Nucleus accumbens (tissue), 56 donors: Measurements from ENCODE around the gene POPDC3.
"Not testable (repeated sequence)": the region's sequence is repeated elsewhere in the genome, so short reads cannot be mapped to it uniquely, and the experiment has no call there.

ENCODE experiments used
- DNase-seq, 56 donors: peaks; one replicate each; lab custom pipeline; 2025; lab: John Stamatoyannopoulos, UW

Gene POPDC3, protein sequence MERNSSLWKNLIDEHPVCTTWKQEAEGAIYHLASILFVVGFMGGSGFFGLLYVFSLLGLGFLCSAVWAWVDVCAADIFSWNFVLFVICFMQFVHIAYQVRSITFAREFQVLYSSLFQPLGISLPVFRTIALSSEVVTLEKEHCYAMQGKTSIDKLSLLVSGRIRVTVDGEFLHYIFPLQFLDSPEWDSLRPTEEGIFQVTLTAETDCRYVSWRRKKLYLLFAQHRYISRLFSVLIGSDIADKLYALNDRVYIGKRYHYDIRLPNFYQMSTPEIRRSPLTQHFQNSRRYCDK

GRCh38 chr6:105179244-105180065 lies at the start of gene POPDC3:
Gene POPDC3 (minus strand): TSS chr6:105180014. CDS start chr6:105161909, 18,105 bp downstream.
- peak in 31 of 56 donors; percentile 3 to 61 (median 31) for DNase-seq

- no peak for DNase-seq
These were observed 47.5 kb upstream of the POPDC3 start for GRCh38 chr6:105227295-105227767.

DNA sequence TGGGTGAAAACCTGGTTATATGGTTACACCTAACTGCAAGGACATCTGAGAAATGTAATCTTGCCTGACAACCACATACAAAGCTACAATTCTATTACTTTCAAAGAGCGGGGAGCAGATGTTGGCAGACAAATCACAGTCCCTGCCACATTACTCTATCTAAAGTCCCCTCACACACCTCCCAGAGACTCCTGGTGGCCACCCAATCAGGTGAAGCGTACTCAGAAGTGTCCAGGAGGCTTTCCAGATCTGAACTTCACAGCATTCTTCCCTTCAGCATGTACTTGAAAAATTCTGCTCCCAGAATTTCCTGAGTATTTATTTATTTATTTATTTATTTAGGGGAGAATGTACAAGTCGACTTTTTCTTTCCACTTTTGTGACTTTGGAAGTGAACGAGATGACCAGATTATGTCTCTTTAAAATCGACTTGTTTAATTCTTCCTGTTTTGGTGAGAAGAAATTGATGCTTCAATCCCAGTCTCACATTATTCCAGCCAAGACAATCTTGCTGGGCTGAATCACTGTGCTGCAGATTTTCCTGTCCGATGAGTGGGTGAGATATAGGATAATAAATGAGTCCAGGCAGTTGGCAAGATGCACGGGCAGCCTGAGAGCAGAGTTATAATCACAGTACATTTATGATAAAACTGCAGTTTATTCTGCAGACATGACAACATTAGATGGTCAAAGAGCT lies 46.9 kb upstream of the POPDC3 start:
- DNase-seq = no peak

DNA sequence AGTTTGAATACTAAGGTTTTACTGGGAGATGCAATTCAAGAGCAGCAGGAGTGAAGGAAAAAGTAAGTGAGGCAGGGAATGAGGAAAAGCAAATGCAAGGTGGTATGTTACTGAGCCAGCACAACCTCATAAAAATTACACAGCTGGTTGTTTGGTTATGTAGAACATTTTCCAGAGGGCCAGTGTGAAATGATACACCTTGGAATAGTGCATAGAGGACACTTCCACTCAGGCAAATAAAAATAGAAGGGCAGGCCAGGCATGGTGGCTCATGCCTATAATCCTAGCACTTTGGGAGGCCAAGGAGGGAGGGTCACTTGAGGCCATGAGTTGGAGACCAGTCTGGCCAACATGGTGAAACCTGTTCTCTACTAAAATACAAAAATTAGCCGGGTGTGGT lies 43.4 kb upstream of the POPDC3 start:
- no peak for DNase-seq

- not testable (repeated sequence) for DNase-seq
These were observed 41.4 kb upstream of the POPDC3 start for GRCh38 chr6:105221219-105221618.

DNA sequence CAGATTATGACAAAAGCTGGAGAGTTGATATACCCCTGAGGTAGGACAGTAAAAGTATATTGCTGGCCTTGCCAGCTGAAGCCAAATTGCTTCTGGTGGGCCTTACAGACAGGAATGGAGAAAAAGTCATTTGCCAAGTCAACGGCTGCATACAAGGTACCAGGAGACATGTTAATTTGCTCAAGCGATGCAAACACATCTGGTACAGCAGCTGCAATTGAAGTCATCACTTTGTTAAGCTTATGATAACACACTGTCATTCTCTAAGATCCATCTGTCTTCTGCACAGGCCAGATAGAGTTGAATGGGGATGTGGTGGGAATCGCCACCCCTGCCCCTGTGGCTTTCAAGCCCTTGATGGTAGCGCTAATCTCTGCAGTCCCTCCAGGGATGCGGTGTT lies 40.4 kb upstream of the POPDC3 start:
- DNase-seq = no peak

DNA sequence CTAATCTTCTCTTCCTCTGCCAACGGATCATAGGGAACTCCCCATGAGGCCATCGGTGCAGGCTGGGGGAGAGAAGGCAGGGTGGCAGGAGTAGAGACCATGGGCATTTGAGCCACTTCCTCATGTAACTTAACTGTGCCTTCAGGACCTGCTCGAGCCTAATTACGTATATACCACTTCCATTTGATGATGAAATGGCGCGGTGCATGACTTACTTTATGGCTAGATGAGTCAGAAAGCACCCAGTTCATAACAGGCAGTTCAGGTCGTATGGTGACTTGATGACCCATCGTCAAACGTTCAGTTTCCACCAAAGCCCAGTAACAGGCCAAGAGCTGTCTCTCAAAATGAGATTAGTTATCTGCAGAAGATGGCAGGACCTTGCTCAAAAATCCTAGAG lies 39.4 kb upstream of the POPDC3 start:
- not testable (repeated sequence) for DNase-seq

GRCh38 chr6:105215506-105215905 lies 35.7 kb upstream of the POPDC3 start:
- DNase-seq = no peak

GRCh38 chr6:105214668-105215067 lies 34.9 kb upstream of the POPDC3 start:
- DNase-seq = no peak

GRCh38 chr6:105213272-105213671 lies 33.5 kb upstream of the POPDC3 start:
- no peak for DNase-seq

GRCh38 chr6:105212587-105212986 lies 32.8 kb upstream of the POPDC3 start:
- no peak for DNase-seq

DNA sequence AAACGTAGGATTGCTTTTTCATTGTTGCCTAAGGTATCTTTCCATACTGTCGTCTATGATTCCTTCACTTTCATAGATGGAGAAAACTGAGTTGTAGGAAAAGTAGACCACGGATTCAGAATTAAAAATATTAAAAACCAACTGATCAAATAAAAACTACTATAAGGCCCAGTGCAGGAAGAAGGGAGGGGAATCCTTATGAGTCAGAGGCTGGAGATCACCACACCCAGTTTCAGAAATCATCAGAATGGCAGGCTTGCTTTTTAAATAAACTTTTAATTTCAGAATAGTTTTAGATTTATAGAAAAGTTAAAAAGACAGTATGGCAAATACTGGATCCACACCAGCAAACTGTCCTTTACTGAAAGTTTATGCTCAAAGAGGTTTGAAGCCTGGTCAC lies 32.0 kb upstream of the POPDC3 start:
- no peak for DNase-seq

DNA sequence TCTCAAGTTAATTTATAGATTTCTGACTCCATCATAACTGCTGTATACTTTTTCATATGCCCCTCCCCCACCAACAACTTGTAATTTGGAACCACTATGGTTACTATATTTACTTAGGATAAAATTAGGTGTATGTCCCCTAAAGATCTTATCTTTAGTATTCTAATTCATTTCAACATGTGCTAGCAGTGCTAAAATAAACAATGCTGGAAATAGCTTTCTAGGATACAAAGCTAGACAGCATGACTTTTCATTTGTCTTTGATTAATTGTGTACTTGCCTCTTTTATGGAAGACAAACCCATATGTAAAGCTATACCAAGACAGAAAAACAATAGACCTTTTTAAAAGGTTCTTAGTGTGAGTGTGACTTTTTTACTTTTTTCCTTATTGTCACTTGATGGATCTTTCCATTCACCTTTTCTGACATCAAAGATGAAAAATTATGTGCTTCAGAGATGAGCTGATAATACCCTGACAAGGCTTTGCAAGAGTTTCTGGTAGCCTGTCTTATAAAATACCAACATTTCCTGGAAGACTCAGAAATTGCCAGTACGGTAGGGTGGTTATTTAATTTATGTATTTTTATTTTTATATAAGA lies 31.2 kb upstream of the POPDC3 start:
- DNase-seq = no peak

DNA sequence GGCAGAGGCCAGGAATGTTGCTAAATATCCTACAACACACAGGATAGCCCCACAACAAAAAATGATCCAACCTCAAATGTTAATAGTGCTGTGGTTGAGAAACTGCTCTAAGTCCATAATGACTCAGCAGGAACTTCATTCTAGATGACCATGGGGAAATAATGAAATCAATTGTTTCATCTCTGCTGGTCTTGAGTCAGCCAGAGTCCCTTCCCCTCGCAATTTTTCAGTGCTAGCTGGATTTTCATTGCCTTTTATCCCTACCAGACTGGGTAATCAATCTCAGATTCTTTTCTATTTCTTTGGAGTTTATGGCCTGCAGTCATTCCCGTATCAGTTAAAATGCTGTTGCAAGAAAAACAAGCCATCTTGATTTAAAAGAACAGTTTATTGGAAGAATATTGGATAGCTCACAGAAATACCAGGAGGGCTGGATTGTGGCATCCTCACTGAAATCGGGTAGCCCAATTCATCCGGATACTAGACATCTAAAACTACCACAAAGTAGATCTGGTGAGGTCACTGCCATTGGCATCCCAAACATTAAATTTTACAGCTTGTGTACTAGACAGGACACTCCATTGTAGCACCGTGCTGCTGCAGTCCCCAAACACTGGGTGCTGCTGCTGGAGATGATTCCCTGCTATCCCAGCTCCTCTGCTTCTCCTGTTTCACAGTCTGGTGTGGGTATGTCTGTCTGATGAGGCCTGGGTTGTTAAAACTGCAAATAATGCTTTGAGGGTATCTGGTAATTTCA lies 30.3 kb upstream of the POPDC3 start:
- DNase-seq = no peak

GRCh38 chr6:105207524-105208269 lies 27.9 kb upstream of the POPDC3 start:
- no peak for DNase-seq

GRCh38 chr6:105204768-105205167 lies 25.0 kb upstream of the POPDC3 start:
- DNase-seq = no peak

GRCh38 chr6:105204331-105204730 lies 24.5 kb upstream of the POPDC3 start:
- no peak for DNase-seq

DNA sequence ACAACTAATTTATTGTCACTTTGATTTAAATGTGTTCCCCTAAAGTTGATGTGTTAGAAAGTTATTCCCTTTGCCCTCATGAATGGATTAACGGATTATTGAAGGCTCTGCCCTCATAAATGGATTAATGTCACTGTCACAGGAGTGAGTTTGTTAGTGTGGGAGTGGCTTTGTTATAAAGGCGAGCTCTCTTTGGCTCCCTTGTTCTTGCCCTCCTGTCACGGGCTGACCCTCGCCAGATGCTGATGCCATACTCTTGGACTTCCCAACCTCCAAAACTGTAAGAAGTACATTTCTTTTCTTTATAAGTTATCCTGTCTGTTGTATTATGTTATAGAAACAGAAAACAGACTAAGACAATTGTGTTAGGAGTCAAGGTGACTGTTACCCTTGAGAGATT lies 22.7 kb upstream of the POPDC3 start:
- no peak for DNase-seq

GRCh38 chr6:105200133-105200730 lies 20.4 kb upstream of the POPDC3 start:
- DNase-seq = no peak
